GM23338 (cell line): ENCODE measurements around the gene PACS1.

Source experiments
- CTCF ChIP-seq, 2 experiments: fragments of 200-600 bp in 1 of 2; sonication (generic) in 1 of 2; conservative IDR thresholded peaks; 2 replicates each; pipeline versions ENCODE4 v1.5.1 to v1.6.1; 2016 to 2017; ENCODE audit warnings: antibody characterized with exemption in 2 of 2, low read depth in 2 of 2, mild to moderate bottlenecking in 2 of 2, moderate library complexity in 1 of 2
- EZH2 ChIP-seq: fragments of 200-600 bp; sonication (generic); IDR thresholded peaks from one replicate; pipeline ENCODE4 v1.8.0; 2017; ENCODE audit warnings: antibody characterized with exemption, mild to moderate bottlenecking, low read depth; ENCODE audit not compliant: unreplicated experiment
- POLR2AphosphoS5 ChIP-seq: IDR thresholded peaks from 2 replicates; pipeline ENCODE4 v1.6.1; 2016; ENCODE audit warnings: antibody characterized with exemption, low read depth

GRCh38 chr11:66118847-66119246 is 48.8 kb downstream of the PACS1 start:
- no peak for TF ChIP-seq CTCF (conservative IDR thresholded peaks at IDR 0.05; ENCODE audit: low read depth in 2 of 2)
- no peak for TF ChIP-seq EZH2
- no peak for TF ChIP-seq POLR2AphosphoS5
